Activated CD8-positive, alpha-beta T cell treated with anti-CD3 and anti-CD28 coated beads for 36 hours (primary cell): Measurements from ENCODE around the gene PCSK2. TPM values are rescaled to one million over a fixed set of nuclear protein-coding genes. Genes with fewer than 3 reads are reported as not detected.

Experiments
- ATAC-seq: fragments of 200-7000 bp; cut with Tn5 transposase; one replicate; pipeline ENCODE4 v1.10.0; 2021; ENCODE audit warnings: mild to moderate bottlenecking, moderate library complexity
- CTCF ChIA-PET: fragments of 350-600 bp; sonication (Branson Sonifier 250); formaldehyde crosslinking; loops from one replicate; lab custom pipeline; 2021; ENCODE audit warnings: antibody characterized with exemption; lab: Charles Lee
- POLR2A ChIA-PET: fragments of 350-600 bp; sonication (Branson Sonifier 250); formaldehyde crosslinking; loops from one replicate; lab custom pipeline; 2021; ENCODE audit warnings: antibody characterized with exemption; lab: Charles Lee
- DNase-seq: peaks from one replicate; pipeline ENCODE4 v3.0.0-alpha.2; 2020
- H3K27ac Mint-ChIP-seq: one replicate; pipeline ENCODE4 v1.8.0; 2021; ENCODE audit warnings: mild to moderate bottlenecking, mixed read lengths
- H3K27me3 Mint-ChIP-seq: one replicate; pipeline ENCODE4 v1.8.0; 2021; ENCODE audit warnings: mixed read lengths
- H3K36me3 Mint-ChIP-seq: one replicate; pipeline ENCODE4 v1.8.0; 2021; ENCODE audit warnings: low read depth, mixed read lengths
- H3K4me1 Mint-ChIP-seq: one replicate; pipeline ENCODE4 v1.8.0; 2021; ENCODE audit warnings: low read depth, mixed read lengths
- H3K4me3 Mint-ChIP-seq: one replicate; pipeline ENCODE4 v1.8.0; 2021; ENCODE audit warnings: mild to moderate bottlenecking, moderate library complexity, mixed read lengths
- H3K9me3 Mint-ChIP-seq: one replicate; pipeline ENCODE4 v1.8.0; 2021; ENCODE audit warnings: mixed read lengths
- intact Hi-C: fragments of 100-400 bp; cut with micrococcal nuclease; formaldehyde crosslinking; loops from one replicate; pipeline ENCODE4 v1.10.0; 2022
- total RNA-seq, 2 experiments: library from RNA; stranded (reverse); gene quantifications; one replicate each; pipeline ENCODE4 v1.2.3, GENCODE V29; 2021
- TF ChIP-seq, protein P1 (sequence below): fragments of 200-600 bp; IDR thresholded peaks from one replicate; pipeline ENCODE4 v1.8.0; 2022; ENCODE audit warnings: antibody characterized with exemption, mild to moderate bottlenecking

The PCSK2 gene
- total RNA-seq, 2 experiments from 2014 or later, result not detected

DNA sequence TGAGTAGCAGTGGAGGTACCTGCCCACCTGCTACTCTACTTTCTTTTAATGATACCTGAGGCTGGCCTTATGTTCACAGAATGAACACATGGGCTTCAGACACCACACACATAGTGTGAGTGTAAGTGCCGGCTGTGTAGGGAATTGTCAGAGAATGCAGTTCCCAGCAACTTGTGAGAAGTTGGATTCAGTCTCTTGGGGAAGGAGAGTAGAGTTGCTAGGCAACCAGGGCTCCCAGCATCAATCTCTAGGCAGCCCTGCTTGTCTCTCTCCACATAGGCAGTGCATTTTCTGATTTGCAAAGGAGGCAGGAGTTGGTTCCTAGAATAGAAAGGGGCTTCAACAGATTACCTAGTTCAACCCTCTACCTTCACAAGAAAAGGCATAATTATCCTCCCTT lies 230.2 kb downstream of the PCSK2 start:
- ChIA-PET POLR2A (no interaction called here), CTCF (interaction anchor here (1.3 kb wide), 1 partner anchor 10 kb away, joined by 3 read pairs; no protein-coding TSS in a partner anchor)
- H3K27ac Mint-ChIP-seq, result no peak overlapping the region
- ATAC-seq (no peak), DNase-seq (no peak)
- no peaks in the 10 kb centered on the region for H3K36me3 Mint-ChIP-seq
- peaks cover 3% of the 10 kb centered on the region for H3K9me3 Mint-ChIP-seq
- peaks cover 5% of the 10 kb centered on the region for H3K4me1 Mint-ChIP-seq
- intact Hi-C loops, result no loop called here
- TF ChIP-seq, protein P1, sequence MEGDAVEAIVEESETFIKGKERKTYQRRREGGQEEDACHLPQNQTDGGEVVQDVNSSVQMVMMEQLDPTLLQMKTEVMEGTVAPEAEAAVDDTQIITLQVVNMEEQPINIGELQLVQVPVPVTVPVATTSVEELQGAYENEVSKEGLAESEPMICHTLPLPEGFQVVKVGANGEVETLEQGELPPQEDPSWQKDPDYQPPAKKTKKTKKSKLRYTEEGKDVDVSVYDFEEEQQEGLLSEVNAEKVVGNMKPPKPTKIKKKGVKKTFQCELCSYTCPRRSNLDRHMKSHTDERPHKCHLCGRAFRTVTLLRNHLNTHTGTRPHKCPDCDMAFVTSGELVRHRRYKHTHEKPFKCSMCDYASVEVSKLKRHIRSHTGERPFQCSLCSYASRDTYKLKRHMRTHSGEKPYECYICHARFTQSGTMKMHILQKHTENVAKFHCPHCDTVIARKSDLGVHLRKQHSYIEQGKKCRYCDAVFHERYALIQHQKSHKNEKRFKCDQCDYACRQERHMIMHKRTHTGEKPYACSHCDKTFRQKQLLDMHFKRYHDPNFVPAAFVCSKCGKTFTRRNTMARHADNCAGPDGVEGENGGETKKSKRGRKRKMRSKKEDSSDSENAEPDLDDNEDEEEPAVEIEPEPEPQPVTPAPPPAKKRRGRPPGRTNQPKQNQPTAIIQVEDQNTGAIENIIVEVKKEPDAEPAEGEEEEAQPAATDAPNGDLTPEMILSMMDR, result no peak
- no peak overlapping the region for H3K4me3 Mint-ChIP-seq
- H3K27me3 Mint-ChIP-seq, result peaks cover 6% of the 10 kb centered on the region

DNA sequence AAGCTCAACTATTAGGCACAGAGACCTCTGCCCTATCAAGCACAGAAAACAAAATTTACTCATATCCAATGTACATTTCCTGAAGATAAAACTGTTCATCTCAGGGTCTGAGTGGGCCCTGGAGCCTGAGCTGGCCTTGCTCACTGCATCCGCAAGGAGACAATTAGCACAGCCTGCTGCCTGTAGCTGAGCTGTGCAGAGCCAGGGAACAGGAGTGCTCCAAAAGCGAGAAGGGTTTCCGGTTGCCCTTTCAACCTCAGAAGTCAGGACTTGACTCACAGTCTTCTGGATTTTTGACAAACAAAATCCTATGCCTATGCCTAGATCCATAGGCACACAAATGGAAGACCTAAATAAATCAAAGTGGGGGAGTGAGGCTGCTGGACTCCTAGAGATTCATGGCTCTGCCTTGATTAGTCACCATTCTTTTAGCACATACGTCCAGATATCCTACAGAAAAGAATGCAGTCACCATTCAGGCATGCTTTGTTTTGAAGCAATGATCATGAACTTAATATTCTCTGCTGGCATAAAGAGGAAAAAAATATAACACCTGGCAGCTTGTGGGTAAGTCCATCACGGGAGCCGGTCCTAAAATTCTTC lies 230.8 kb downstream of the PCSK2 start:
- peaks cover 6% of the 10 kb centered on the region for H3K27me3 Mint-ChIP-seq
- CTCF ChIA-PET, result no interaction called here
- peaks cover 3% of the 10 kb centered on the region for H3K9me3 Mint-ChIP-seq
- POLR2A ChIA-PET, result no interaction called here
- ATAC-seq (no peak), DNase-seq (no peak)
- no peak overlapping the region for H3K4me3 Mint-ChIP-seq
- TF ChIP-seq, protein P1, result no peak
- no peaks in the 10 kb centered on the region for H3K36me3 Mint-ChIP-seq
- H3K4me1 Mint-ChIP-seq, result peaks cover 5% of the 10 kb centered on the region
- intact Hi-C loops, result no loop called here
- H3K27ac Mint-ChIP-seq, result no peak overlapping the region

DNA sequence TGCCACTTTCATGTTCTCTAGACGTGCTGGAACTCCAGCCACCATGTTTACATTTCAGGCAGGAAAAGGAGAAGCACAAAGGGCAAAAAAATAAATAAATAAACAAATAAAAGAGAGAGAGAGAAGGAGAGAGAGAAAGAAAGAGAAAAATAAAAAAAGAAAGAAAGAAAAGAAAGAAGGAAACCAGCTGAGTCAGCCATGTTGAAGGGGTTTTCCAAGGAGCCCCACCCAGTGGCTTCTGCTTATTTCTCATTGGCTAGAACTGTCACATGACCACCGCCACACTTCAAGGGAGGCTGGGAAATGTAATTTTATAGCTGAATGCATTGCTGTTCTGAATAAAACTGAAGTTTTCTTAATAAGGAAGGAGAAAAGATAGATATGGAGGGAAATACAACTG lies 233.3 kb downstream of the PCSK2 start:
- TF ChIP-seq, protein P1, result no peak
- no peaks in the 10 kb centered on the region for H3K36me3 Mint-ChIP-seq
- DNase-seq (peak; percentile 28), ATAC-seq (peak; percentile 39)
- peaks cover 5% of the 10 kb centered on the region for H3K4me1 Mint-ChIP-seq
- no peak overlapping the region for H3K27ac Mint-ChIP-seq
- peaks cover 3% of the 10 kb centered on the region for H3K9me3 Mint-ChIP-seq
- intact Hi-C loops, result no loop called here
- ChIA-PET CTCF (interaction anchor here (1.0 kb wide), 1 partner anchor 44 kb away, joined by 4 read pairs; no protein-coding TSS in a partner anchor), POLR2A (no interaction called here)
- no peak overlapping the region for H3K4me3 Mint-ChIP-seq
- H3K27me3 Mint-ChIP-seq, result peaks cover 2% of the 10 kb centered on the region

DNA sequence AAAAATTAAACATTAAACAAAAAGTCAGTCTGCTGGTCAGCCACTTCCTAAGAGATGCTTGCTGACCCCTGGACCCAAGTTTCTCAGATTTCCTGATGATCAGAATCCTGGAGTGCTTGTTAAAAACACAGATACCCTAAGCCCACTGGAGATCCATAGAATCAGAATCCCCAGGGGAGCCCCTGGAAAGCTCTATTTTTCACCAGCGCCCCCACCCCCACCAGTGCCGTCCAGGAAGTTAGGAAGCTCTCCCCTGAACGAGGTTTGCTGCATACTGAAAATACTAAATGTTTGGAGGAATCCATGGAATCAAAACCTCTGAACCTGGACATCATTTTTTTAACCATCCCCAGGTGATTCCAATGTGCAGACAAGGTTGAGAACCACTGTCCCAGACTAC lies 235.1 kb downstream of the PCSK2 start:
- Mint-ChIP-seq H3K4me3 (no peak overlapping the region), H3K36me3 (no peaks in the 10 kb centered on the region)
- POLR2A ChIA-PET, result no interaction called here

DNA sequence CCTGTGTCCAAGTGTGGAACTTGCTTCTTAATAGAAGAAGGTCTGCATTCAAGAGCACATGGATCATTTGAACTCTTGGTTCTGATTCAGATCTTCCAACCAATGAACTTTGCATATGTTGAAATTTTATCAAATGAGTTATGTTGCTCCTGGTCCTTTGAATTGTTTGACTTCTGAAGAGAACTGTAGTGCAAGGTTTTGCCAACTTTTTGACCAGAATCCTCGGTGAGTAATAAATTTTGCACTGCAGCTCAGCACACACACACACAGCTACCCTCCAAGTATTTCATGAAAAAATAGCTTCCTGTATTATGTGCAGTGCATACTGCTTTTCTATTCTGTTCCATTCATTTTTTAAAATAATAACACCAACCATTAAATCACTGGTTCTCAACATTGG lies 236.9 kb downstream of the PCSK2 start:
- TF ChIP-seq, protein P1, result no peak
- ATAC-seq (no peak), DNase-seq (no peak)
- intact Hi-C loops, result no loop called here
- Mint-ChIP-seq H3K4me1 (peaks cover 5% of the 10 kb centered on the region), H3K36me3 (no peaks in the 10 kb centered on the region), H3K27ac (no peak overlapping the region), H3K9me3 (peaks cover 3% of the 10 kb centered on the region), H3K4me3 (no peak overlapping the region), H3K27me3 (no peaks in the 10 kb centered on the region)
- CTCF ChIA-PET, result no interaction called here
- POLR2A ChIA-PET, result no interaction called here

More for the DNA sequence above, 235.1 kb downstream of the PCSK2 start:
- intact Hi-C loops, result no loop called here
- TF ChIP-seq, protein P1, result no peak
- Mint-ChIP-seq H3K27me3 (no peaks in the 10 kb centered on the region), H3K27ac (no peak overlapping the region), H3K4me1 (peaks cover 5% of the 10 kb centered on the region), H3K9me3 (peaks cover 3% of the 10 kb centered on the region)
- DNase-seq (no peak), ATAC-seq (no peak)
- CTCF ChIA-PET, result no interaction called here
